ENCODE results near the gene ABHD4.

ABHD4 gene

GRCh38 chr14:22589096-22589839 lies 8.8 kb upstream of the ABHD4 start, which contains the start of gene DAD1:
DAD1 (minus strand) TSS chr14:22589224; CDS start chr14:22589157, 67 bp downstream.
- no peak for TF ChIP-seq CTCF (IDR thresholded peaks at IDR 0.05; ENCODE audit: insufficient read depth, low read length, missing control alignments)
- H3K4me3 ChIP-seq (ENCODE audit: low read depth, low read length), result peak within 1 kb of the TSS; percentile 89
- CTCF ChIA-PET, result interaction anchor here (0.5 to 13.5 kb wide), 20 partner anchors 9 to 283 kb away, joined by 3 to 141 read pairs (median 4); partner anchors contain the start of gene ABHD4
- POLR2A ChIA-PET, result interaction anchor here (0.6 to 1.9 kb wide), 13 partner anchors 9 to 247 kb away, joined by 3 to 8 read pairs (median 4); partner anchors contain the start of genes ABHD4, MMP14 and OXA1L
- DNase-seq (ENCODE audit: low read depth, low spot score), result peak; percentile 97

- ChIA-PET POLR2A (no interaction called here), CTCF (interaction anchor here (1.3 to 13.5 kb wide), 3 partner anchors 20 to 59 kb away, joined by 4 to 141 read pairs (median 79); no protein-coding TSS in a partner anchor)
- TF ChIP-seq CTCF (IDR thresholded peaks at IDR 0.05; ENCODE audit: insufficient read depth, low read length, missing control alignments), result no peak
- no peak overlapping the region for H3K4me3 ChIP-seq (ENCODE audit: low read depth, low read length)
- no peak for DNase-seq (ENCODE audit: low read depth, low spot score)
Measured at GRCh38 chr14:22593189-22593588, 4.9 kb upstream of the ABHD4 start.

DNA sequence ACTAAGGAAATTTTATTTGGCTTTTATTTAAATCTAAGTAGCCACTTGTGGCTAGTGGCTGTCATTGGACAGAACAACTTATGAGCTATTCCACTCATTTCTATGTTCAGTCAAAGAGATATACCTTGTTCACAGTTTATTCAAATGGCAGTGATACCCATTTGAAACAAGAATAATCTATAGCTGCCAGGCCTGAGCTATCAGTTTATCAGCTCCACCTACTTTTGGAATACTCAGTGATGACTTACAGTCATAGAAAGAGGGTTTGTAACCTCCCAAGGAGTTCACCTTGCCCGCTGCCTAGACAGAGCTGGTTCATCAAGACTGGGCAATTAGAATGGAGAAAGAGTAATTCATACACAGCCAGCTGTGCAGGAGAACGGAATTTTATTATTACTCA lies 4.5 kb upstream of the ABHD4 start:
- DNase-seq (ENCODE audit: low read depth, low spot score), result no peak
- no peak for TF ChIP-seq CTCF (IDR thresholded peaks at IDR 0.05; ENCODE audit: insufficient read depth, low read length, missing control alignments)
- ChIA-PET POLR2A (no interaction called here), CTCF (interaction anchor here (1.3 to 13.5 kb wide), 3 partner anchors 19 to 59 kb away, joined by 4 to 141 read pairs (median 79); no protein-coding TSS in a partner anchor)
- no peak overlapping the region for H3K4me3 ChIP-seq (ENCODE audit: low read depth, low read length)

DNA sequence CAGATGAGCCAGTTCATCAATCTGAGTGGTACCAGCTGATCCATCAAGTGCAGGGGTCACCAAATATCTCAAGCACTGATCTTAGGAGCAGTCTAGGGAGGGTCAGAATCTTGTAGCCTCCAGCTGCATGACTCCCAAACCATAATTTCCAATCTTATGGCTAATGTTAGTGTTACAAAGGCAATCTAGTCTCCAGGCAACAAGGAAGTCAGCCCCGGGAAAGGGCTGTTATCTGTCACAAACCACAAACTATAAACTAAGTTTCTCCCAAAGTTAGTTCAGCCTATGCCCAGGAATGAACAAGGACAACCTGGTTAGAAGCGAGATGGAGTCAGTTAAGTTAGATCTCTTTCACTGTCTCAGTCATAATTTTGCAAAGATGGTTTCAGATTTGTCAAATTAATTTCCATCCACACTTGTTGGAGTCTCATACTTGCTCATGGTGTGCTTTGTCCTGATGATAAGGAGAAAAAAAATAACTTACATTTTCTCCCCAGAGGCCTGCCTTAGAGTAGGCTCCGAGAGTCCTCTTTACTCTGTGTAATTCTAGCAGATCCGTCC lies 3.9 kb upstream of the ABHD4 start:
- H3K4me3 ChIP-seq (ENCODE audit: low read depth, low read length), result no peak overlapping the region
- TF ChIP-seq CTCF (IDR thresholded peaks at IDR 0.05; ENCODE audit: insufficient read depth, low read length, missing control alignments), result no peak
- no peak for DNase-seq (ENCODE audit: low read depth, low spot score)
- CTCF ChIA-PET, result interaction anchor here (1.0 to 13.5 kb wide), 7 partner anchors 19 to 185 kb away, joined by 3 to 141 read pairs (median 3); partner anchors contain the start of gene OXA1L
- POLR2A ChIA-PET, result no interaction called here

GRCh38 chr14:22596354-22596879 lies 1.7 kb upstream of the ABHD4 start:
- no peak for DNase-seq (ENCODE audit: low read depth, low spot score)
- CTCF ChIA-PET, result interaction anchor here (0.9 to 6.3 kb wide), 6 partner anchors 11 to 257 kb away, joined by 3 to 43 read pairs (median 4); no protein-coding TSS in a partner anchor
- no peak for TF ChIP-seq CTCF (IDR thresholded peaks at IDR 0.05; ENCODE audit: insufficient read depth, low read length, missing control alignments)
- POLR2A ChIA-PET, result interaction anchor here (0.7 kb wide), 1 partner anchor 35 kb away, joined by 5 read pairs; no protein-coding TSS in a partner anchor
- no peak overlapping the region for H3K4me3 ChIP-seq (ENCODE audit: low read depth, low read length)
